Karpas-422 (cell line): ENCODE results near the gene TFDP1. TPM values are rescaled to one million over a fixed set of nuclear protein-coding genes. Genes with fewer than 3 reads are reported as not detected.
"Not testable (repeated sequence)": the region's sequence is repeated elsewhere in the genome, so short reads cannot be mapped to it uniquely, and the experiment has no call there.

ENCODE experiments used
- DNase-seq: peaks from one replicate; pipeline ENCODE4 v3.0.0-alpha.2; 2015
- H2AFZ ChIP-seq: fragments of 200-600 bp; sonication (generic); 2 replicates; pipeline ENCODE4 v1.6.1; 2014; ENCODE audit warnings: antibody characterized with exemption, low read length, mixed read lengths
- H3K27ac ChIP-seq: fragments of 200-600 bp; sonication (generic); 2 replicates; pipeline ENCODE4 v1.5.1; 2014; ENCODE audit warnings: mild to moderate bottlenecking, low read length, moderate library complexity
- H3K27me3 ChIP-seq: fragments of 200-600 bp; sonication (generic); 2 replicates; pipeline ENCODE4 v1.6.1; 2014; ENCODE audit warnings: low read length, mixed read lengths
- H3K36me3 ChIP-seq: fragments of 200-600 bp; sonication (generic); 2 replicates; pipeline ENCODE4 v1.6.1; 2014; ENCODE audit warnings: low read length, mixed read lengths; ENCODE audit not compliant: insufficient read depth
- H3K4me1 ChIP-seq: fragments of 200-600 bp; sonication (generic); 2 replicates; pipeline ENCODE4 v1.6.1; 2014; ENCODE audit warnings: mild to moderate bottlenecking, low read length, mixed read lengths
- H3K4me2 ChIP-seq: fragments of 200-600 bp; sonication (generic); 2 replicates; pipeline ENCODE4 v1.6.1; 2014; ENCODE audit warnings: low read length, low read depth, mild to moderate bottlenecking; ENCODE audit not compliant: poor library complexity, severe bottlenecking
- H3K4me3 ChIP-seq: fragments of 200-600 bp; sonication (generic); 2 replicates; pipeline ENCODE4 v1.5.1; 2014; ENCODE audit warnings: mild to moderate bottlenecking, antibody characterized with exemption, low read length, mixed read lengths
- H3K79me2 ChIP-seq: fragments of 200-600 bp; sonication (generic); 2 replicates; pipeline ENCODE4 v1.6.1; 2014; ENCODE audit warnings: mild to moderate bottlenecking, low read length, mixed read lengths
- H3K9ac ChIP-seq: fragments of 200-600 bp; sonication (generic); 2 replicates; pipeline ENCODE4 v1.6.0; 2014; ENCODE audit warnings: low read length
- H3K9me2 ChIP-seq: fragments of 200-600 bp; sonication (generic), shearing (Covaris generic); replicated peaks from 2 replicates; pipeline ENCODE4 v1.6.0; 2014; ENCODE audit warnings: mild to moderate bottlenecking, low read length, moderate library complexity; ENCODE audit not compliant: insufficient read depth
- H3K9me3 ChIP-seq: fragments of 300-700, 200-600 bp; sonication (generic); 2 replicates; pipeline ENCODE4 v1.6.1; 2014; ENCODE audit warnings: low read length, mixed read lengths
- H4K20me1 ChIP-seq: fragments of 200-600 bp; sonication (generic); 2 replicates; pipeline ENCODE4 v1.6.1; 2014; ENCODE audit warnings: mild to moderate bottlenecking, antibody characterized with exemption, low read length, low read depth; ENCODE audit not compliant: insufficient read depth
- total RNA-seq: library from RNA; depleted of rRNA; stranded (reverse); fragments of >200 nt; shearing (Covaris generic); gene quantifications from 2 replicates; pipeline ENCODE4 v1.2.3, GENCODE V29; 2014; ENCODE audit warnings: low replicate concordance

Gene TFDP1
- total RNA-seq, 1 experiment from 2014 or later: 89.2 TPM

DNA sequence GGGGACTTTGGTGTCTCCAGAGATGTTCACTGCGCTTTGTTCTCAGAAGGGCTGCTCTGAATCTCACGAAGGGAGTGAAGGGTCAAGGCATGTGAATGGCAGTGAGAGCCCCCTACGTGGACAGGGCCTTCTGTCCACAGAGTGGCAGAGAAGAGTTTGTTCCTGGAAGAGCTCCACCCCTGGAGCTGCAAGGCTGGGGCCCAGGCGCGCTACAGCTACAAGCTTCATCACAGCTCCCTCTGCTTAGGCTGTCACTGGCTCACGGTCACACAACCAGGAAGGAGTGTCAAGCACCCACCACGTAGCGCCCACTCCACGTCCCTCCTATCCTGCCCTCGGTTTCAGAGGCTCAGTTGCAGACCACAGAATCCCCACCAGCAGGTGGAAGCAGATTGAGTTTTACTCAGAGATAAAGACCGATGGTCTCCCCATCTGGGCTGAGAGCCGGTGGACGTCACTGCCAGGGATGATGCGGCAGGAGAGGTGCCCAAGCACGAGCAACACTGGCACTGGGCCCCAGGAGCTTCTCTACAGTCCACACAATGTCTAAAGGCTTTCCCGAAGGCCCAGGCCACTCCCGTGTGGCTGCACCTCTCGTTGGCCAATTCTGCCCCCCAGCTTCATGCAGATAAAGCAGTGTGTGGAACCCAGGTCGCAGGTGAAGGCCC is 23.0 kb upstream of the TFDP1 start:
- H3K27me3 ChIP-seq: no peaks in the 10 kb centered on the region
- no peaks in the 10 kb centered on the region for H3K9me3 ChIP-seq

DNA sequence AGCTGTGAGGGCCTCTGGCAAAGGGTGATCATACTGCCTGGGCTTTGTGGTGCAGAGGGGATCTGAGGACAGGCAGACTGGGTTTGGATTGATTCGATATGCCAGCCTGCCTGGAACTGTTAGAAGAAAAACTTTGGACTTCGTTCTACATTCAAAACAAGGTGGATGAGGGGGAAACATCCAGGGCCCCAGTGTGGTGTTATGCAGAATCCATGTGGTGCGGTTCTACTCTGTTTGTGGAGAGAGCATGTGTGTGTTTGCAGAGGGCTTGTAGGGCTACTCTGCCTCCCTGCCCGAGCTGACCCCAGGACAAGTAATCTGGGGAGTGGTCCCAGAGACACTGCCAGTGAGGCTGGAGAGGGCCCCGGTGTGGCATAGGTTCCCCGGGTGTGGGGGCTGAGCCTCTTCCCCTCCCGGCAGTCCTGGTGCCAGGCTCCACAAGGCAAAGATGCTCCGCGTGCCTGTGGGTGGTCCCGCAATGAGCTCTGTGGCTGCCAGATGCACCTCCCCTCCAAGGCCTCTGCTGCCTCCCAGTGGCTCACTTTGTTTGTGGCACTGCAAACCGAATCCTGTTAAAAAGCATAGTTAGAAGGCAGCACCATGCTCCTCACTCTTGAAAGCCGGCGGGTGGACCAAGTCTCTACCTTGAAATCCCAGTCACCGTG is 22.3 kb upstream of the TFDP1 start:
- Histone ChIP-seq H3K79me2 (no peaks in the 10 kb centered on the region), H3K4me1 (peaks cover 9% of the 10 kb centered on the region; the same call in 1 of the 2 replicates), H3K27me3 (no peaks in the 10 kb centered on the region), H3K27ac (no peak overlapping the region), H4K20me1 (no peaks in the 10 kb centered on the region), H2AFZ (no peak overlapping the region), H3K9me2 (no peaks in the 10 kb centered on the region), H3K9ac (no peak overlapping the region), H3K4me2 (peak overlapping the region; percentile 2), H3K4me3 (no peak overlapping the region), H3K36me3 (no peaks in the 10 kb centered on the region), H3K9me3 (no peaks in the 10 kb centered on the region)
- peak; percentile 91 for DNase-seq

More for the DNA sequence above, 23.0 kb upstream of the TFDP1 start:
- H2AFZ ChIP-seq: no peak overlapping the region
- peaks cover 10% of the 10 kb centered on the region; the same call in 1 of the 2 replicates for H3K4me1 ChIP-seq
- no peak overlapping the region for H3K9ac ChIP-seq
- DNase-seq: no peak
- no peaks in the 10 kb centered on the region for H3K79me2 ChIP-seq
- no peaks in the 10 kb centered on the region for H3K36me3 ChIP-seq
- no peak overlapping the region for H3K4me3 ChIP-seq
- H3K27ac ChIP-seq: no peak overlapping the region
- H3K4me2 ChIP-seq: no peak overlapping the region
- no peaks in the 10 kb centered on the region for H4K20me1 ChIP-seq
- no peaks in the 10 kb centered on the region for H3K9me2 ChIP-seq

DNA sequence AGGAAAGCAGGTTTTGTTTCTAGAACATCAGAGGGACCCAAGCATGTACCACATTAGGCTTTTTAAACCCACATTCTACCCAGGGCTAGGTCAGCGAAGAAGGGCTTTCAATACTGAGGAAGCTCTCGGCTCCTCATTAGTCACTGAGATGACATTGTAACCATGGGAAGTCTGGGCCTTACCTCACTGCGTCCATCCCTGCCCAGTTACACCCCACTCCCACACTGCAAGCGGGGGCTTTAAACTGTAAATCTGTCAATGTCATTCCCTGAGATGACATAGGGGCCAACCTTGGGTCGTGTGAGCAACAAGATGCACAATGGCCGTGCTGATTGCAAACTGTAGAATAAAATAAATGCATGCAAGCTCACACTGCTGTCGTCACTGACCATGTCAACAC is 21.7 kb upstream of the TFDP1 start:
- no peaks in the 10 kb centered on the region for H3K9me2 ChIP-seq
- no peaks in the 10 kb centered on the region for H3K36me3 ChIP-seq
- no peak overlapping the region for H3K4me3 ChIP-seq
- H3K79me2 ChIP-seq: no peaks in the 10 kb centered on the region
- no peak overlapping the region for H3K9ac ChIP-seq
- peak overlapping the region; percentile 2 for H3K4me2 ChIP-seq
- H3K4me1 ChIP-seq: peaks cover 6% of the 10 kb centered on the region; the same call in 1 of the 2 replicates
- H3K9me3 ChIP-seq: no peaks in the 10 kb centered on the region
- no peak overlapping the region for H2AFZ ChIP-seq
- no peaks in the 10 kb centered on the region for H4K20me1 ChIP-seq
- no peaks in the 10 kb centered on the region for H3K27me3 ChIP-seq
- peak; percentile 45 for DNase-seq
- no peak overlapping the region for H3K27ac ChIP-seq

DNA sequence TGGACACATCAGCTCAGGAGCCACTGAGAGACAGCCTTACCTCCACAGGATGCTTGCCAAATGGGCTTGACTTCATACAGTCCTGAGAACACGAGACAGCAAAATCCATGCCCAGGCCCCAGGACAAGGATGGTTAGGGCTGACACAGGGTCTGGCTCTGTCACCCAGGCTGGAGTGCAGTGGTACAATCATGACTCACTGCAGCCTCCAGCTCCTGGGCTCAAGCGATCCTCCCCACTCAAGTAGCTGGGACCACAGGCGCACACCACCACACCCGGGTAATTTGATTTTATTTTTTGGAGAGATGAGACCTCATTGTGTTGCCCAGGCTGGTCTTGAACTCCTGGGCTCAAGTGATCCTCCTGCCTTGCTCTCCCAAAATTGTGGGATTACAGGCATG is 21.0 kb upstream of the TFDP1 start:
- H3K36me3 ChIP-seq, H4K20me1 ChIP-seq, H3K27ac ChIP-seq, H2AFZ ChIP-seq, H3K79me2 ChIP-seq, H3K9me2 ChIP-seq, H3K4me2 ChIP-seq, H3K4me3 ChIP-seq, DNase-seq, H3K9me3 ChIP-seq, H3K9ac ChIP-seq, H3K27me3 ChIP-seq, H3K4me1 ChIP-seq: not testable (repeated sequence)

DNA sequence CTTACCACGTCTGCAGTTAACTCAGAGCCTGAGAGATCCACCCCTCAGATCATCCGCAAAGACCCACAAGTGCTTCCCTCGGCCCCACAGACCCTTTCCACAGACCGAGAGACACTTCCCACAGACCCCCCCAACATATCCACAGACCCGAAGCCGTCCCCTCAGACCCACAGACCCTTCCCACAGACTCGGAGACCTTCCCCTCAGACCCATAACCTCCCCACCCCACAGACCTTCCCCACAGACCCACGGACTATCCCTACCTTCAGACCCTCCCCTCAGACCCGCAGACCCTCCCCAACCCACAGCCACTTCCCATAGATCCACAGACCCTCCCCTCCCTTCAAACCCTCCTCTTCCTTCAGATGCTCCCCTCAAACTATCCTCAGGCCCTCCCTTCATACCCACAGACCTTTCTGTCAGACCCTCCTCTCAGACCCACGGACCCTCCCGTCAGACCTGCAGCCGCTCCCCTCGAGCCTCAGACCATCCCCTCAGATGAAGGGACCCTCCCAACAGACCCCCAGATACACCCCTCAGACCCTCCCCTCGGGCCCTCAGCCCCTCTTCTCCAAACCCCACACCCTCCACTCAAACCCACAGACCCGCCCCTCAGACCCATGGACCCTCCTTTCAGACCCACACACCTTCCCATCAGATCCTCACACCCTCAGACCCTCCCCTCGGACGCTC is 20.1 kb upstream of the TFDP1 start:
- no peak for DNase-seq
- Histone ChIP-seq H3K36me3 (no peaks in the 10 kb centered on the region), H2AFZ (no peak overlapping the region), H3K4me2 (no peak overlapping the region), H3K9me3 (no peaks in the 10 kb centered on the region), H4K20me1 (no peaks in the 10 kb centered on the region), H3K79me2 (no peaks in the 10 kb centered on the region), H3K4me1 (peaks cover 6% of the 10 kb centered on the region; the same call in 1 of the 2 replicates), H3K27me3 (no peaks in the 10 kb centered on the region), H3K27ac (no peak overlapping the region), H3K9me2 (no peaks in the 10 kb centered on the region), H3K9ac (no peak overlapping the region), H3K4me3 (no peak overlapping the region)

DNA sequence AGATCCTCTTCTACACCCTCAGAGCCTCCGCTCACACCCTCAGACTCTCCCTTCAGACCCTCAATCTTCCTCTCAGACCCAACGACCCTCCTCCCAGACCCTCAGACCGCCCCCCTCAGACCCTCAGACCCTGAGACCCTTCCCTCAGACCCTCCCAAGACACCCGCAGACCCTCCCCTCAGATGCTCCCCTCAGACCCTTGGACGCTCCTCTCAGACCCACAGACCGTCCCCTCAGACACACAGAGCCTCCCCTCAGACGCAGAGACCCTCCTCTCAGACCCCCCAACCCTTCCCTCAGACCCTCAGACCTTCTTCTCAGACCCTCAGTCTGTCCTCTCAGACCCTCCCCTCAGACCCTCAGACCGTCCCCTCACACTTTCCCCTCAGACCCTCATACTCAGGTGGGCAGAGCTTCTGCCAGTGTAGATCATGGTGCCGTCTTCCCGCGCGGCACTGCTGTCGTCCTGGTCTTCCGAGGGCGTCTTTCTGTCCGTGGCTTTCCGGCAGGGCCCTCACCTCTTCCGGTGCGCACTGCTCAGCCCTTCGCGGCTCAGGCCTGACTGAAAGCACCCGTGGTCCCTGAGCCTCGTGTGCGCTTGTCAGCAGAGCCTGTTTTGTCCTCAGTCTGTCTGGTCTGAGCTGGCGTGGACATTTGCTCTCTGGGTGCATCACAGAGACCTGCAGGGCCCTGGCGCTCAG is 18.9 kb upstream of the TFDP1 start:
- Histone ChIP-seq H3K79me2 (no peaks in the 10 kb centered on the region), H3K27me3 (no peaks in the 10 kb centered on the region), H3K9ac (no peak overlapping the region), H3K4me3 (no peak overlapping the region), H3K4me2 (no peak overlapping the region), H4K20me1 (no peaks in the 10 kb centered on the region), H3K9me2 (no peaks in the 10 kb centered on the region), H3K27ac (no peak overlapping the region), H3K9me3 (no peaks in the 10 kb centered on the region), H3K36me3 (no peaks in the 10 kb centered on the region), H2AFZ (no peak overlapping the region), H3K4me1 (peaks cover 6% of the 10 kb centered on the region; the same call in 1 of the 2 replicates)
- DNase-seq: no peak

DNA sequence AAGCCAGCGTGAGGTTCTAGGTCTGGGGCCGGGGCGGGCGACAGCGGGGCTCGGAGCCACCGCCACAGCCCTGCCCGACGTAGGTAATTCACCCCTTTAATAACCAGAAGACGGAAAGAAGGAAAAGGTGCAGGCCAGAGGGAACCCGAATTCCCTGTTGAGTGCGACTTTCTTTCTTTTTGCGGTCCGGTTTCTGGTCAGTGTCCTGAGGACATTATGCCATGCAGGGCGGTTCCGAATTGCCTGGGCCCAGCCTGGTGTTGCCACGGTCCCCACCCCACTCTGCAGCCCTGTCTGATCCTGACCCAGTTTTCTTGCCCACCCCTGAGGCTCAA is 18.4 kb upstream of the TFDP1 start:
- peaks cover 6% of the 10 kb centered on the region; the same call in 1 of the 2 replicates for H3K4me1 ChIP-seq
- no peaks in the 10 kb centered on the region for H4K20me1 ChIP-seq
- no peak overlapping the region for H3K4me3 ChIP-seq
- DNase-seq: no peak
- H3K9me2 ChIP-seq: no peaks in the 10 kb centered on the region
- no peak overlapping the region for H3K9ac ChIP-seq
- H3K27ac ChIP-seq: no peak overlapping the region
- H2AFZ ChIP-seq: no peak overlapping the region
- H3K79me2 ChIP-seq: no peaks in the 10 kb centered on the region
- H3K27me3 ChIP-seq: no peaks in the 10 kb centered on the region
- no peak overlapping the region for H3K4me2 ChIP-seq
- H3K36me3 ChIP-seq: no peaks in the 10 kb centered on the region
- no peaks in the 10 kb centered on the region for H3K9me3 ChIP-seq

DNA sequence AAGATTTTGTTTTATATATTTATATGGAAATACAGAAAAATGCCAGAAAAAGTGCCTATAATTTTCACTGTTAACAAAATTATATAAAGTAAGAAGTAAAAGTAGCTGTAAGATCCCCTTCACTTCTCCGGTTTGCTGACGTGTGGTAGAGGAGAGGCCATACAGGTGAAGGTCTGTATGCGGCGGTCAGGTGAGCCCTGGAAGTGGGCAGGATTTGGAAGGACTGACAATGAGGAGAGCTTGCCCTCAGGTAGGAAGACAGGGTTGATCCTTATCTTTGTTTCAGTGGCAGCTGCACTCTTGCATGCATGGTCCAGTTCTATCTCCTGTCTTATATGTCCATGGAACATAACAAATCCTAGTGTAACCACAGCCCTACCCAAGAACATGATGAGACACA is 16.9 kb upstream of the TFDP1 start:
- Histone ChIP-seq H2AFZ (no peak overlapping the region), H3K36me3 (no peaks in the 10 kb centered on the region), H3K4me2 (no peak overlapping the region), H3K9me2 (no peaks in the 10 kb centered on the region), H3K9me3 (no peaks in the 10 kb centered on the region), H3K4me1 (peaks cover under 1% of the 10 kb centered on the region; the same call in 1 of the 2 replicates), H3K27me3 (no peaks in the 10 kb centered on the region), H3K9ac (no peak overlapping the region), H4K20me1 (no peaks in the 10 kb centered on the region), H3K79me2 (no peaks in the 10 kb centered on the region), H3K4me3 (no peak overlapping the region), H3K27ac (no peak overlapping the region)
- no peak for DNase-seq
